GM18520 (cell line): Measurements from ENCODE around the gene ITIH2.
"Not testable (repeated sequence)": the region's sequence is repeated elsewhere in the genome, so short reads cannot be mapped to it uniquely, and the experiment has no call there.

Experiments
- ATAC-seq: cut with Tn5 transposase; IDR thresholded peaks from one replicate; pipeline ENCODE4 v1.9.1; 2021; ENCODE audit not compliant: unreplicated experiment

Gene ITIH2, protein sequence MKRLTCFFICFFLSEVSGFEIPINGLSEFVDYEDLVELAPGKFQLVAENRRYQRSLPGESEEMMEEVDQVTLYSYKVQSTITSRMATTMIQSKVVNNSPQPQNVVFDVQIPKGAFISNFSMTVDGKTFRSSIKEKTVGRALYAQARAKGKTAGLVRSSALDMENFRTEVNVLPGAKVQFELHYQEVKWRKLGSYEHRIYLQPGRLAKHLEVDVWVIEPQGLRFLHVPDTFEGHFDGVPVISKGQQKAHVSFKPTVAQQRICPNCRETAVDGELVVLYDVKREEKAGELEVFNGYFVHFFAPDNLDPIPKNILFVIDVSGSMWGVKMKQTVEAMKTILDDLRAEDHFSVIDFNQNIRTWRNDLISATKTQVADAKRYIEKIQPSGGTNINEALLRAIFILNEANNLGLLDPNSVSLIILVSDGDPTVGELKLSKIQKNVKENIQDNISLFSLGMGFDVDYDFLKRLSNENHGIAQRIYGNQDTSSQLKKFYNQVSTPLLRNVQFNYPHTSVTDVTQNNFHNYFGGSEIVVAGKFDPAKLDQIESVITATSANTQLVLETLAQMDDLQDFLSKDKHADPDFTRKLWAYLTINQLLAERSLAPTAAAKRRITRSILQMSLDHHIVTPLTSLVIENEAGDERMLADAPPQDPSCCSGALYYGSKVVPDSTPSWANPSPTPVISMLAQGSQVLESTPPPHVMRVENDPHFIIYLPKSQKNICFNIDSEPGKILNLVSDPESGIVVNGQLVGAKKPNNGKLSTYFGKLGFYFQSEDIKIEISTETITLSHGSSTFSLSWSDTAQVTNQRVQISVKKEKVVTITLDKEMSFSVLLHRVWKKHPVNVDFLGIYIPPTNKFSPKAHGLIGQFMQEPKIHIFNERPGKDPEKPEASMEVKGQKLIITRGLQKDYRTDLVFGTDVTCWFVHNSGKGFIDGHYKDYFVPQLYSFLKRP

DNA sequence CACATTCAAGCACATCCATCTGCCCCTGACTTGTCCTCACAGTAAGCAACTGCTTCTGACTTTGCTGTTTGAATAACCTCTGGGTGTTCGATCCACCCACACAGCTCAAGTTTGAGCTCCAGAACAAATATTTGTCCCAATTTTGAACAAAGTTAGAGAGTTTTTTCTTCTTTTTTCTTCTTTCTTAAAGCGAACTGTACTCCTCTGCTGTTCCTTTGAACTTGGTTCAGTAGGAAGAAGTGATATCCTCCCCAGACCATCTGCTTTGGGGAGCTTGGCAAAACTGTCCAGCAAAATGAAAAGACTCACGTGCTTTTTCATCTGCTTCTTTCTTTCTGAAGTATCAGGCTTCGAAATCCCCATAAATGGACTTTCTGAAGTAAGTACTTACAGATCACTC lies at the start of gene ITIH2:
ITIH2 (plus strand) TSS at position 177 of the 400 bp plus-strand sequence; CDS start at position 296, 119 bp downstream.
- ATAC-seq: no peak

DNA sequence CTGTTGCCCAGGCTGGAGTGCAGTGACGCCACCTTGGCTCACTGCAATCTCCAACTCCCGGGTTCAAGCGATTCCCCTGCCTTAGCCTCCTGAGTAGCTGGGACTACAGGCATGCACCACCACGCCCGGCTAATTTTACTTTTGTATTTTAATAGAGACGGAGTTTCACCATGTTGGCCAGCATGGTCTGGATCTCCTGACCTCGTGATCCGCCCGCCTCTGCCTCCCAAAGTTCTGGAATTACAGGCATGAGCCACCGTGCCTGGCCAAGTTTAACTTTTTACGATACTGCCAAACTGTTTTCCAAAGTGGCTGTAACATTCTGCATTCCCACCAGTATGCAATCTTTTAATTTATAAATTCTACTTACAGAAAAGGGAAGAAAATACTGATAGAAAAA lies 46.0 kb upstream of the ITIH2 start:
- not testable (repeated sequence) for ATAC-seq

DNA sequence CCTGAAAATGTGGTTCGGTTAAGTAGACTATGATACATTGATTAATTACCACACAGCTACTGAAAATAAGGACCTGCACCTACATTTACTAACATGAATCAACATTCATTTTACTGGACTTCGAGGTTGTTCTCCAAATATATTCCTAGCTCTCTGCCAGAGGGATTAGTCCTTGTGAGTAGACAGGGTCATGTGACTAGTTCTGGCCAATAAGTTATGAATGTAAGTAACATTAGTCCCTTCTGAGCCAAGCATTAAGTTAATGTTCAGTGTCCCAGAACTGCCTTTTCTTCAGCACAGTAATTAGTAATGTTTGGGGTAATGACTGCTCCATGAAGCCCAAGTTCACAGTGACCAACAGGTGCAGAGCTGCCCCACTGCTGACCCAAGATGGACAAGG lies 45.6 kb upstream of the ITIH2 start:
- ATAC-seq: no peak

DNA sequence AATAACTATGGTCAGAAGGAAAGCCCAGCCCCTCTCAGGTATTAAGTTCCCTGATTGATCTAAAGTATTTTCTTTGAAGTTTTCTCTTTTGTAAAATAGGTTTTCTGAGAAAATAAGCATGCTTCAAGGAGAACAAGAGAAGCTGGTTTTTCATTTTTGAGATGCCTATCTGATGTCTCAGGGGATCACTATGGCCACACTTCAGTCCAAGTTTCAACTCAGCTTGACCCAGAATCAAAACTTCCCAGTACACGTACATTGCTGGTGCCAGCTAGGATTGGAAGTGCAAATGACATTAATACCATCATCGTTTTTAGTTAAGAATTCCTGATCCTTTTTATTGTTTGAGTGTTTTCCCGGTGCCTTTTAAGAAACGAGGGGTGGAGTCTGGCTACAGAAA lies 43.6 kb upstream of the ITIH2 start:
- no peak for ATAC-seq

DNA sequence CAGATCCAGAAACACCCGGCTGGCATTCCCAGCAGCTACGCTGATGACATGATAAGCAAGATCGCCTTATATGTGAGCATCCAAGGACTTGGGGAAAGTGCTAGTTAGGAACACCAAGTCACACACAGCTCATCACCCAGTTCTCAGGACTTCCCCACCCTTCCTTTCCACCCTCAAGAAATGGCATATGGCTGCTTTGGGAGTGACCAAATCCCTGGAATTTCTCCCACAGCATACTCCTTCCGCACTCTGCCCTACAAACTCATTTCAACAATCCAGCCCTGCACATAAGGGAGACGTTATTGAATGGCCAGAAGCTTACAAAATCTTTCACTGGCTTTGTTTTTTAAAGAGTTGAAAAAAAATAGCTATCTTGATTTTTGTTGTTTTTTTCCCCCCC lies 40.6 kb upstream of the ITIH2 start:
- no peak for ATAC-seq

DNA sequence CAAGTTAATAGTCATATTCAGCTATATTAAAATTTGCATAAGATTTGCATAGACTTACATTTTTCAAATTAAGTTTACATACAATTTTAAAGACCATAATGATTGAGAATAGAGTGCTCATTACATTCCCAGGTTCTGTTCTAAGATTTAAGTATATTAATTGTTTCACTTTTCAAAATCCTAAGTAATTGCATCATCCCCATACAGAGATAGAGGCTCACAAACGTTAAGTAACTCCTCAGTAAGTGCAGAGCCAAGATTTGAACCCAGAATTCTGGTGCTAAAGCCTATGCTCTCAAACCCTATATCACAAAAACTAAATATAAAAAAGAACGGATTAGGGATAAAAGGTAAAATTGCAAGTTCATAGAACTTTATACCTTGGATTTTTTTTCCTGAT lies 38.4 kb upstream of the ITIH2 start:
- no peak for ATAC-seq

DNA sequence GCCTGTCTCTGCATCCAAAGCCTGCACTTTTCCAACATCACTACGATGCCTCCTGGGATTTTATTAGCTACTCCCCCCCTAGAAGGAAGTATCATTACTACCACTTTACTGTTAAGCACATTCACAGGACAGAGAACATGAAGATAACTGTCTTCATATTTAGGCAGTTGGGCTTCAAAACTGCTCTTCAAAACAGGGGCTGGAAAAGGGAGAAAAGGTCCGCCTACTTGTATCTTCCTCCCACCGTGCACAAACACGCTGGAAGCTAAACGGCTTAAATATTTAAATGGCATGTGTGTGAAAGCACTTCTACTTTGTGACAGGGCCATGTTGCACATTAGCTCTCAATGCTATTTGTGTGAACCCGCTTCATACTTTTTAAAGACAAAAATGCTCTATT lies 37.3 kb upstream of the ITIH2 start:
- ATAC-seq: no peak

DNA sequence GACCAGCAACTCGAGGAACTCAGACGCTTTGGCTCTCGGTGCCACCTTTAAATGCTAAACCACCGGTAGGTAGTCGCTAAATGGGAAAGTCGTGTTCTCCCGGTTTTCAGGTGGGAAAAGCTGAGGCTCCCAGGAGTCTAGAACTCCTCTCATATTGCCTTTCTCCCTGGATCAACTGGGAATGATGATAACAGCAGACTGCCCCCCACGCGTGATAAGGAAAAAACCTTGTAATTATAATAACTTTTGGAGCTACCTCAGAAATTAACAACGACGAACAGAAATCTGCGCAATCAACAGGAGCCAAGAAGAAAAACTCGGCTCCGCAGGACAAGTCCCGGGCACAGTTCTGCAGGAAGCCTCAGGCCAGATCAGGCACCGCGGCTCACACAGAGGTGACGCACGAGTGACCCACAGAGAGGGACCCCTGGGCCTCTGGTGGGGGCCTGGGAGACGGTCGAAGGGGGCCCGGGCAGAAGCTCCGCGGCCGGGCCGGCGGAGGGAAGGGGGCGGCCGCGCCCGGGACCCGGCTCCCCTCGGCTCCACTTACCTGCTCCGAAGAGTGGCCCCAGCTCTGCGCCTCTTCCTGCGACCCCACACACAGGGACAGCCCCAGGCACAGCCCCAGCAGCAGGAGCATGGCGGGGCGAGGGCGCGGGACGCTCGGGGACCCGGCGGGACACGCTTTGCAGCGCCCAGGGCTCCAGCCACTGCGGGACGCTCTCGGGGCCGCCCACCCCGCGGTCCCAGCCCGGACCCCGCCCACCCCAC lies 36.7 kb upstream of the ITIH2 start, which contains the start of gene ITIH5:
ITIH5 (minus strand) TSS at position 714 of the 771 bp plus-strand sequence; CDS start at position 640, 74 bp downstream.
- ATAC-seq: no peak

DNA sequence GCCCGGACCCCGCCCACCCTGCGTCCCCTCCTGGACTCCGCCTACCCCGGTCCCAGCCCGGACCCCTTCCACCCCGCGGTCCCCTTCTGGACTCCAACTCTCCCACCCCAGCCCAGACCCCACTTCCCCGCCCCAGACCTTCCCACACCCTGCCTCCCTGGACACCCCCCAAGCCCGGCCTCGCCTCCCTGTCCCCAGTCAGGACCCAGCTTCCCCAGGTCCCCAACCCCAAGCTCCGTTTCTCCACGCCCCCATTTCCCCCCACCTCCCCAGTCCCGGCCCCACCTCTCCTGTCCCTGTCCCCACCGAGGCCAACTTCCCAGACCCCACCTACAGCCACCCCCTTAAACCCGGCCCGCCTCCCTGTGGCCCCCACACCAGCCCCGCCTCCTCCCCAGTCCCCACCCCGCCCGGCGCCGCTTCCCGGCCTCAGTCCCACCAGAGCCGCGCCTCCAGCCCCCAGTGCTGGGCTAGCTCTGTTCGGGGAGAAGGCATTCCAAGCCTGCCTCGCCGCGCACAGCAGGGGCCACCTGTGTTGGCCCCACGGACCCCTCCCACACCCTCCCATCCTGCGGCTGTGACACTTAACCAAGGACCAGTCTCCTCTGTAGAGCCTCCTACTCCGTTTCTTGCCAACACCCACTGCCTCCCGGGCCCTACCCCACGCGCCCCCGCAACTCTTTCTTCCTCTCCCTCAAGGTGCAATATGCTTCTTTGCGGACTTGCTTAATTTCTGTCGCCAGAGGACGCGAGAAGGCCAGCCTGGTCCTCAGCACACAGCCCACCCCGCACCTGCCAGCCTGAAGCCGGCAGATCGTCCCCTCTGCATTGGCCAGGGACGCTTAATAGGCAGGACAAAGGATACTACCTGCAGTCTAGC lies 35.6 kb upstream of the ITIH2 start:
- no peak for ATAC-seq

DNA sequence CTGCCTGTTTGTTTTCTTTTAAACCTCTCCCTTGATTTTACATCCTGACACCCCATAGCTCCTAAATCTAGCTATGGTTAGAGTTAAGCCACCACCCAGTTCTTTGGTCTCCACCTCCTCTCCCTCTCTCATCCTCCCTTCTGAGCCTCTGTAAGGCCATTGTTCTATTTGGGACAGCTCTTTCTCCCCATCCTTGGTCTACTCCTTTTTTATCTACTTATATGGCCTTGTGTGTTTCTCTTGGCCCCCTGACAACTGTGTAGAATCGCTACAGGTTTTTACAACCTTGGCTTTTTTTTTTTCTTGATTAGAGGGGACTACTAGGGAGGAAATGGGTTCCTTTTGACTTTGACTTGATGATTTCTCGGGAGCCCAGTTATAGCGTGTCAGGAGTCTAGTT lies 33.0 kb upstream of the ITIH2 start:
- ATAC-seq: no peak

DNA sequence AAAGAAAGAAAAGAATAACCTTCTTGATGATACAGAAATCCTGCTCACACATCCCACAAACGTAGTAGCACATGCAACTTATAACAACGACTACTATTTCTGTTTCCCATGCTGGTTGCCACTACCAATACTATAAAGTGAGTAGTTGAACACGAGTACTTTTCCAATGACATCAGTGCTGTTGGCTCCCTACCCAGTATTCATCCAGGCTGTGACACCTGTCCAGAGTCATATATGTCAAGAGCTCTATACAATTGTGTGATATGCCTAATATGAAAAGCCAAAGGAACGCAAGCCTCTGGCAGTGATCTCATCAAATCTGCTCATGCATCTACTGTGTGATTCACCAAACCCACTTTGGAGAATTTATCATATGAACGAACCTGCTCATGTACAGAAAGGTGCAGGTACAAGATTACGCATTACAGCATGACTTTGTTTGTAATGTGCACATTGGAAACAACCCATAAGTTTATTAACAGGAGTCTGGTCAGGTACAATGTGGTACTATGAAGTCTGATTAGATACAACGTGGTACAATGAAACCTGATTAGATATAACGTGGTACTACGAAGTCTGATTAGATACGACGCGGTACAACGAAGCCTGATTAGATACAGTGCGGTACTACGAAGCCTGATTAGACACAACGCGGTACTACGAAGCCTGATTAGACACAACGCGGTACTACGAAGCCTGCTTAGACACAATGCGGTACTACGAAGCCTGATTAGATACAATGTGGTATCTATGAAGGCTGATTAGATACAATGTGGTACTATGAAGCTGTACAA lies 30.6 kb upstream of the ITIH2 start:
- no peak for ATAC-seq

DNA sequence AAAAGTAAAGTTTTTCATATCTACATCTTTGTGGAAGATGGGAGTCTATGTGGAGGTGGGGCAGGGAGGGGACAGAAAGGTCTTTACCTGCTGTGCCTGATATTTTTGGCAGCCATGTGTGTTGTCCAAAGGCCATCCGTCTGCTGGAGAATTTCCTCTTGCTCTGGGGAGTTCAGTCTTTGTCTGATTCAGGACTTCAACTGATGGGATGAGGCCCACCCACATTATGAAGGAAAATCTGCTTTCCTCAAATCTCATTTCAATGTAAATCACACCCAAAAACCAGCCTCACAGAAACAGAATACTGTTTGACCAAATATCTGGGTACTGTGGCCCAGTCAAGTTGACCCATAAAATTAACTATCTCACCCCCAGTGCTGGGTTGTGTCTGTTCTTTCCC lies 23.9 kb upstream of the ITIH2 start:
- ATAC-seq: no peak

DNA sequence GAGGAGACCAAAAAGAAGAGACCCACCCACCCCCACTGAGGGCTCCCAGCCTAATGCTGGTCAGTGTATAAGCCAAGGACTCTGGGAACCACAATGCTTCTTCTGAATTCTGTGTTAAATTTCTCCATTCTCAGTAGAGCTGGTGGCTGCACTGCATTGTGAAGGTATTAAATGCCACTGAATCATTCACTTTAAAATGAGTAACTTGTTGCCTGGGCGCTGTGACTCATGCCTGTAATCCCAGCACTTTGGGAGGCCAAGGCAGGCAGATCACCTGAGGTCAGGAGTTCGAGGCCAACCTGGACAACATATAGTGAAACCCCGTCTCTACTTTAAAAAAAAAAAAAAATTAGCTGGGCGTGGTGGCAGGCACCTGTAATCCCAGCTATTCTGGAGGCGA lies 23.0 kb upstream of the ITIH2 start:
- ATAC-seq: not testable (repeated sequence)

DNA sequence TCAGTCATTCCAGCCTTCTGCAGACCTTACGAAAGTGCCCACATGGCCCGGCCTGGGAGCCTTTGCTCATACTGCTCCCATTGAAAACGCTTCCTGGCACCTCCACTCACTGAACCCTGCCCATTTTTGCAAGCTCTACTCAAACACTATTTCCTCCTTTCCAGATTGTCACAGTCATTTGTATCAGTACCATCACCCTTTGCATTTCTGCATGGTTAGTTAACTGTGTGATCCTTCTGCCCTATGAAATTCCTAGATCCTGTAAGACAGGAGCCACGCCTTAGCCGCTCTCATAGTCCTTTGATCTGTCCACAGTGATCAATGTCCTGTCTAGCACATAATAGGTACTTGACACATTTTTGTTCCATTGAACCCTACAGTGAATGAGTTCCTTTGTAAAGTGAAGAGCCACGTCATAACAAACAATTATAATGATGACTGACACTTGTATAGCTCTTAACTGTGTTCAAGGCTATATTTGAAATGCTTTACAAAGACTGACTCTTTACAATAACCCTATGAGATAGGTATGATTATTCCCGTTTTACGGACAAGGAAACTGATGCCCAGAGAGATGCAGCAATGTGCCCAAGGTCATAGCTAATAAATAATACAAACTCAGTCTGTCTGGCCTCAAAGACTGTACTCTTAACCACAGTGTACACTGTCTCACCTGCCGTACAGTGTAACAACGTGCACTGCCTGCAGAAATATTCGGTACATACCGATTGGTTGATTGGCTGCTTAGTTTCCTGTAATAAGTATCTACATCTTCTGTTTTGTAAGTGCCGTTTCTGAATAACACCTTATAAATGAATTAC lies 16.6 kb upstream of the ITIH2 start:
- no peak for ATAC-seq

DNA sequence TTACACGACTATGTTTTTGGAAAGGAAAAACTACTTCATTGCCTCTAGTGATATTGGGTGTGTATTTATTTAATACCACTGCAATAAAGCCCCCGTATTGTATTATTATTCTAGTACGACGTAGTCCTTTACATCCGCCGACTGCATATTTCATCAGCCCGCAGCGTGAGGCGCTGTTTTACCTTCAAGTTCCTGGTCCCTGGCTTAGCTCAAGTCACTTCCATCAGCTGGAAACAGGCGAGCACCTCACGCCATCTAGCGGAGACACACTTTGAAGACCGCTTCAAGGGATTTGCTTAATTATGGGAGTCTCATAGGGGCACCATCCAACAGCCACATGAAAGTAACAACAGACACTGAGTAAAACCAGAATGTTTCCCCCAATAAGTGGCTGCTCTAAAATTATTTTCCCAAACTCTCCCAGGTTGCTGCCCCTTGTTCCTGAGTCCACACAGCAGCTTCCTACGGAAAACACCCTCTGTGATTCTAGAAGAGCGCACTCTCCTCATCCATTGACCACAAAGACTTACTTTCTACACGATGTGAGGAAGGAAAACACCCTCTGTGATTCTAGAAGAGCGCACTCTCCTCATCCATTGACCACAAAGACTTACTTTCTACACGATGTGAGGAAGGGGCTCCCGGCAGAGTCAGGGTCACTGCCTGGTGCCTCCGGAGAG lies 15.7 kb upstream of the ITIH2 start:
- peak; percentile 86 for ATAC-seq

DNA sequence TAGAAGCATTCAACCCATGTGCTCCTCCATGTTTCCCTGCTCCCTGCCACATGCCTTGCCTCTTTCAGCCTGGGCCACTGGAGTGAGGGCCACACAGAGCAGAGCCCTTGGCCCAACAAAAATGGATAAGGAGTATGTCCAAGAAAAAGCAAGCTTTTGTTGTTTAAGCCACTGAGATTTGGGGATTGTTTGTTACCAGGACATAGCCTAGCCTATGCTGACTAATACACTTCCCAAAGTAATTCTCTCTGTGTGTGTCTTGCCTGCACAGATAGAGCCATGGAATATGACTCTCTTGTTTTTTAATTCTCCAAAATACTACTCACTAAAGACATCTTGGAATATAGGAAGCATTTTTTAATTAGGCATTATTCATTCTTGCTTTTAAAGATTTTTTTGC lies 13.5 kb upstream of the ITIH2 start:
- no peak for ATAC-seq

DNA sequence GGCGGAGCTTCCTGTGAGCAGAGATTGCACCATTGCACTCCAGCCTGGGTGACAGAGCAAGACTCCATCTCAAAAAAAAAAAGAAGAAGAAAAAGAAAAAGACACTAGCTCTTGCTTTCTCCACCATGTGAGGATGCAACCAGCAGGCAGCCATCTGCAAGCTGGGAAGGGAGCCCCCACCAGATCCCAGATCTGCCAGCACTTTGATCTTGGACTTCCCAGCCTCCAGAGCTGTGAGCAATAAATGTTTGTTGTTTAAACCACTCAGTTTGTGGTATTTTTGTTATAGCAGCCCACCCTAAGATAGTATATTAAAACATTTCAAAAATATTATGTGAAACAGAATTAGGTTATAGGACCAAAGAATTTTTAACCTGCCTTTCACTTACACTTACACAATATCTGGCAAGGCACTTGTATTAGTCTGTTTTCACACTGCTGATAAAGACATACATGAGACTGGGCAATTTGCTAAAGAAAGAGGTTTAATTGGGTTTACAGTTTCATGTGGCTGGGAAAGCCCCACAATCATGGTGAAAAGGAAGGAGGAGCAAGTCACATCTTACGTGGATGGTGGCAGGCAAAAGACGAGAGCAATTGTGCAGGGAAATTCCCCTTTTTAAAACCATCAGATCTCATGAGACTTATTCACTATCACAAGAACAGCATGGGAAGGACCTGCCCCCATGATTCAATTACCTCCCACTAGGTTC lies 12.1 kb upstream of the ITIH2 start:
- ATAC-seq: not testable (repeated sequence)
